Fibroblast of upper back skin (primary cell): Measurements from ENCODE around the gene NAGLU.

Source experiments
- DNase-seq: peaks from one replicate; pipeline ENCODE4 v3.0.0-alpha.2; 2013

Gene NAGLU

DNA sequence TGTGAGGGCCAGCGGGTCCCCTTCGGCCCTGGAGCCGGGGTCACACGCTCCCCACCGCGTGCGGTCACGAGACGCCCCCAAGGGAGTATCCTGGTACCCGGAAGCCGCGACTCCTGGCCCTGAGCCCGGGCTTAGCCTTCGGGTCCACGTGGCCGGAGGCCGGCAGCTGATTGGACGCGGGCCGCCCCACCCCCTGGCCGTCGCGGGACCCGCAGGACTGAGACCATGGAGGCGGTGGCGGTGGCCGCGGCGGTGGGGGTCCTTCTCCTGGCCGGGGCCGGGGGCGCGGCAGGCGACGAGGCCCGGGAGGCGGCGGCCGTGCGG, at the start of gene NAGLU:
TSS of gene NAGLU (plus strand) at position 194 of the 324 bp plus-strand sequence. CDS start at position 226, 32 bp downstream.
- peak; percentile 86 for DNase-seq

DNA sequence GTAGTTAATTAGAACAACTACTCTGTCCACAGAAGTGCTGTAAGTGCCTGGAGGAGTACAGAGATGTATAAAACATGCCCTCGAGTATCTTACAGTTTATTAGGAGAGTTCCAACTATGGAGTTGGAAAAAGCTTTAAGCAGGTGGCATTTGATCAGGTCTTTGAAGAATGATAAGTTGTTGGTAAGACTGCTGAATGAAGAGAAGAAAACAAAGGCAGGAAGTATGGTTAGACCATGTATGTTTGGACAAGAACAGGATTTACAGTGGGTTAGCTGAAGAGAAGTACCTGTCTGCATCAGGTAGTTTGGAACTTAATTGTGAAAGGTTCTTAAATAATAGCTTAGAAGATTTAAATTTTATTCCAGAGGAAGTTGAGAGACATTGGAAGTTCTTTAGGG, 48.0 kb upstream of the NAGLU start:
- no peak for DNase-seq

DNA sequence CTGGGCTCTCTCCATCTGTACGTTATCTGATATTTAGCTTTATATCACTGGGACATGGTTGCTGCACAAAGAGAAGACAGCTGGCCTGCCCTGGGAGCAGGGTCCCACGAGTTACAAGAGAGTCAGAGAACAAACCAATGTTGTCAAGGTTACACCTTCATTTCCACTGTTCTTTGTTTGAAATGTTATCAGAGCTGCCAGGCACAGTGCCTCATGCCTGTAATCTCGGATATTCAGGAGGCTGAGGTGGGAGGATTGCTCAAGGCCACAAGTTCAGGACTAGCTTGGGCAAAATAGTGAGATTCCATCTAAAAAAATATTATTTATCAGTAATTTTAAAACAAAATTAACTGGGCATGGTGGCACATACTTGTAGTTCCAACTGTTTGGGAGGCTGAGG, 42.7 kb upstream of the NAGLU start:
- no peak for DNase-seq

DNA sequence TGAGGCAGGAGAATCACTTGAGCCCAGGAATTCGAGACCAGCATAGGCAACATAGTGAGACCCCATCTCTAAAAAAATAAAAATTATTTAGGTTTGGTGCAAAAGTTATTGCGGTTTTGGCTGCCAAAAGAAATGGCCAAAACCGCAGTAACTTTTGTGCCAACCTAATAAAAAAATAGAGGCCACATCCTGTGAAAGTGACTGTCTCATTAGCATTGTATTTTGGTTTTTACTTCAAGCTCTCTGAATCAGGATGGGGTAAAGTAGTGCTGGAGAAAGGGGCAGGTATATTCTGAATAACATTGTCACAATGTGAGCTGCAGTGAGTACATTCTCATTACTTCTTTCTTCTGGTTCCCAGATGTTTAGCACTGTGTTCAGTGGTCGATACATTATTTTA, 41.4 kb upstream of the NAGLU start:
- no peak for DNase-seq

DNA sequence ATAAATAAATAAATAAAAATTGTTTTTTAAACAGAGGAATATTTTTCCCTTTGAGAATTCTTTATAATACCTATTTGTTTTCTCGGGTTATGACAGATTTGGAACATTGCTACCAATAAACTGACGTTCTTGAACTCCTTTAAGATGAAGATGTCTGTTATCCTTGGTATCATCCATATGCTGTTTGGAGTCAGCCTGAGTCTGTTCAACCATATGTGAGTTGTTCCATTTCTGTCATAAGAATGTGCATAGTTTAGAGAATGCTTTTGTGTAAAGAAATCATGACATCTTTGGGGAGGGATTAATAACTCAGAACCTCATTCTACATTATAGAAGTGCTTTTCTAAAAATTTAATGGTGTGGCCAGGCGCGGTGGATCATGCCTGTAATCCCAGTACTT, 37.2 kb upstream of the NAGLU start:
- DNase-seq = no peak

DNA sequence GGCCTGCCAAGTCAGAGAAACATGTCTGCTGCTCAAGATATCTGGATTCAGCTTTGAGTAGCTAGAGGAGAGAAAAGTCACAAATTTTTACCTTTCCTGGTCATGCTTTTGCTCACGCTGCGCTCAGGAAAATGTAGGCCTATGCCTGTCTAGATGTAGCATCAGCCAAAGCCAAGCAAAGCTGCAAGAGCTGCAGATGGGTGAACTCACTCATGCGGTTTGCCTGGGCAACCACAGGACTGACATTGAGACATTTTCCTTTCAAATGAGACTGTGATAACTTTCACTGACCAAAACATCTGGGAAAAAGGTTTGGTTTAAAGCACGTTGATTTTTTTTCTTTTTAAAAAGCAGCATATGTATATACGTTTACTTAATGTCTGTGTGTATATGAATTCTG, 34.0 kb upstream of the NAGLU start:
- no peak for DNase-seq

DNA sequence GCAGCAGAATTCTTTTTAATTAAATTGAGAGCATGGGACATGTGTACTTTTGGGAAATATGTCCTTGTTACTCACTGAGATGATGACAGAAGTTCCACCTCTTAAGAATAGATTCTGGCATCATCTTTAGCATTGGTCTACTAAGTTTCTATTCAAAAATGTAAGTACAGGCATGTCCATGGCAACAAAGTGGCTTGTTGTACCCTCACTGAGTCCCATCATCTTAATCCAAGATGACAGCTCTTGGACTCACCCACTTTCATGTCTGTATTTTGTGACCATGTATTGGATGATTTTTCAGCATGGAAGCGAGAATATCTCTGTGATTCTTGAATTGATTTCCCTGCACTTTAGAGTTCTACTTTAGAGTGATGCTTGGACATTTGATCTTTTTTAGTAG, 33.1 kb upstream of the NAGLU start:
- no peak for DNase-seq

DNA sequence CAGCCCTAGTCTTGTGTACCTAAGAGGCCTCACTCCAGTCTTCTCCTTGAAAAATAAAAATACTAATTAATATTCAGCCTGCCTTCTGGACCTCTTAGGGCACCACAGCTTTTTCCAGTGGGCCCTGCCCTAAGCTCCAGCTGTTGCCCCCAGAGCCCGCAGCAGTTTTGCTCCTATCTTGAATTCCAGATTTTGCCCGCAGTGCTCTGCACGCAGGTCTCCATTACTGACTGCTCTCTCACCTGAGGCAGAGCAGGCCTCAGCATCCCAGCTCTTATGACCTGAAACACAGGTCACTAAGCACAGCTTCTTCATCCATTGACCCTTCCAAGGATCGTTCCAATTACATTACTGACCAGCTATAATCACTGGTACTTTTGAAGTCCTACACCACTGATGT, 28.4 kb upstream of the NAGLU start:
- no peak for DNase-seq

DNA sequence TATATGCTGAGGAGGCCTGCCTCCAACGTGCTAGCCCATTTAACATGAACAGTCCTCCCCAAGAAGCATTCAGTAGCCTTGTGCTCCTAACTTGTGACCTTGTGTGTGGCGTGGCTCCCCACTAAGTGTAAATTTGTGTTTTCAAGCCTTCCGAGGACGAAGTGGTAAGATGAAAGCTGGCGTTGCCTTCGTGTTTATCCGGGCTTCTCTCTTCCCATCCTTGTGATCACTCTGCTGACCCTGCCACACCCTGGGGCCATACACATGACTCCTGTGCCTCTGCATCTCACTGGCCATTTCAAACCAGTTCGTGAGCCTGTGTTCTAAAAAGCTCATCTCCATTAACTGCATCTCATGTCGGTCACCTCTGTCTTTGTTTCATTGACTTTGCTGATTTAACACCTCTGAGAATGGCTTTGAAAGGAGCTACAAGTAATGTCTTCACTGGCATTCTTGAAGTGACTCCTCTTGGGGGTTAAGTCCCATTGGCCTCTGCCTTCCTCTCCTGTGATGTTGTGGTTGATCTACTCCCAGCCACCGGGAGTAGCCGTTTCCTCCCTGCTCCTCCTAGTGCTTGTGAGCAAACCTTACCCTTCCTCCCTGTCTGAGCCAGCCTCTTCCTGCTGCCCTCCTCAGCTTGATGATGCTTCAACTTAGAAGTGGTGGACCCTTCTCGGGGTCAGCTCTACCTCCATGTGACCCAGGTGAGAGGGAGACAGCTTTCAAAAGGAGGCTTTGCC, 27.4 kb upstream of the NAGLU start:
- no peak for DNase-seq

DNA sequence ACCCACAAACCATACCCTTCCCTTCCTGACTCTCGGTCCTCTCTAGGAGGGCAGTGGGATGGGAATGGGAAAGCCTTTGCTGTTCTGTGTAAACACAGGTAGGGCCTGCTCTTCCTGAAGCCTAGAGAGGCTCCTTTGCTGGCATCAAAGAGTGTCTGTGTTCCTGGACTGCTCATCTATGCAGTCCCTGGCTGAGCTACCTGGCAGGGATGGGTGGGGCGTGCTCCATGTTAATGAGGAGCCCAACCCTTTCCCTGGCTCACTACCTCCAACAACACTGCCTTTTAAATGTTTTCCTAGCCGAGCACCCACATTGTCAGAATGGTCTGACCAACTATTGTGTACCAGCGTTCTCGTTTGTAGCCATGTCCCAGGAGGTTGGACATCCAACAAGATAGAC, 26.6 kb upstream of the NAGLU start:
- no peak for DNase-seq

DNA sequence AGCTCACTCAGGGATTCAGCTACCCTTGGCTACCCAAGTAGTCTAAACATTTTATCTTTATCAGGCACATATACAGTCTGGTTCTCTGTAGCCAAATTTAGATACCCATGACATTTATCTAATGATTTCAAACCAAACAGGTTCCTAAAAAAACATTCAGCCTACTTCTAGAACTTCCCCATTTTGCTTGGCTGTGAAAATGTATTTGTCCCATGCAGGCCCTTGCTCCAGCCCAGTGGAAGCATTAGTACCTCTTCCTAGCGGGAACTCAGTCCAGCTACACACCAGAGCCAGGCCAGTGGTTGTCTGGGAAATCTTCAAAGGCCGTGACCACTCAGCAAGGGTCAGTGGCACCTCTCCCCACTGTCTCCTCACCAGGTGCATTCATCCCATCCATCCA, 26.2 kb upstream of the NAGLU start:
- DNase-seq = no peak

DNA sequence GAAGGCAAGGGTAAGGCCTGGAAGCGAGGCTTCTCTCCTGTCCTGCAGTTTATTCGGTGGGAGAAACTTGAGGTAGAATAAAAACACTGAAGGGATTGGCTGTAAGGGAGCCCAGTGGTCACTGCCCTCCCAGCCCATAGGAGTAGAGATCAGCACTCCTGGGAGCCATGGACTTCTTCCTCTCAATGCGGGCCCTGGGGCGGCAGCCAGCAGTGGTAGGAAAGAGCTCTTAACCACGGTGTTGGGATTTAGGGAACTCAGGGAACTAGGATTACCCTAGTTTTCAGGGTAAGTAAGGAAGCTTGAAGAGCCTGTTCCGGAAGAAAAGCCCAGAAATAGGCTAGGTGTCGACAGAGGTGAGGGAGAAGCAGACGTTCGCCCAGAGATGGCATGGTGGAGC, 23.8 kb upstream of the NAGLU start:
- DNase-seq = no peak

DNA sequence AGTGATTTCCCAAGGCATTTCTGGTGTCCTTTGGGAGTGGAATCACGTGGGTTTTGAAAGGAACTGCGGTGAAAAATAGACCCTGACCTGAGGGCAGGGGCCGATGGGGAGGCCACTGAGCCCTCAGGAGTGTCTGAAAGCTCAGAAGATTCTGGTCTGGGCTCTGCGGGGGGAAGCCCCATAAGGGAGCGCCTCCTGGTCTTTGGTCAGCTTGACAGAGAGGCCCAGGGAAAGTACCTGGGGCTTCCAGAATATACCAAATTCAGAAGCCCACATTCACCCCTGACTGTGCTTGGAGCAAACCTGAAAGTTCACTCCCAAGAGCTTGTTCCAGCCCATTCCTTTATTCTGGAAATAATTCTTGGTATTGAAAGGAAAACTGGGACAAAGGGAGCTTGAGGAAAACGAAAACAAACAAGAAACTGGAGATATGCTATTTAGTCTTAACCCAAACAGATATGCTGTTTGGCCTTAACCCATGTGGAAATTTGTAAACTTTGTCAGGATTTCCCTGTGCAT, 23.2 kb upstream of the NAGLU start:
- DNase-seq = no peak

DNA sequence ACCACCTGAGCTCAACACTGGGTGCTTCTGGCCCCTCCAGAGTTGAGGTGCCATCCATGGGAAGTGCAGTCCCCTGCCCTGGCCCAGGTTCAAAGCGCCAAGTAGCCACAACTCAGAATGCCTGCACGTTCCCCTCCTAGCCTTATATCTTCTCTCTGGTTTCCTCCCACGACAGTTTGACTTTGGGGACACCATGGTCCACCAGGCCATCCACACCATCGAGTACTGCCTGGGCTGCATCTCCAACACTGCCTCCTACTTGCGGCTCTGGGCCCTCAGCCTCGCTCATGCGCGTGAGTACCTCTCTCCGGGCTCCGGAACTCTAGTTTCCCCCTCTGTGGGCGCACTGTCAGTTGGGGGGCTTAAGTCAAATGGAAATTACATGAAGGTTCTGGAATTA, 22.4 kb upstream of the NAGLU start:
- no peak for DNase-seq

DNA sequence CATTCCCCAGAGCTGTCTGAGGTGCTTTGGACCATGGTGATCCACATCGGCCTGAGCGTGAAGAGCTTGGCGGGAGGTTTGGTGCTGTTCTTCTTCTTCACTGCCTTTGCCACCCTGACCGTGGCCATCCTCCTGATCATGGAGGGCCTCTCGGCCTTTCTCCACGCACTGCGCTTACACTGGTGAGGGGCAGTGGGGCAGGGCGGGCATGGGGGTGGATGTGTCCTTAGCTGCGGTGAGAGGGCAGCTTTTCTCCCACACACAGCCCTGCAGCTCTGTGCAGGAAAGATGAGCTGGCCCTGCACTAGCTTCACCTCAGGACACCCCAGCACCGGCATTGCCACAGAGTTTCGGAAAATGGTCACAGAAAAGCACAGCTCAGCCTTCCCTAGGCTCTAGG, 21.8 kb upstream of the NAGLU start:
- no peak for DNase-seq

DNA sequence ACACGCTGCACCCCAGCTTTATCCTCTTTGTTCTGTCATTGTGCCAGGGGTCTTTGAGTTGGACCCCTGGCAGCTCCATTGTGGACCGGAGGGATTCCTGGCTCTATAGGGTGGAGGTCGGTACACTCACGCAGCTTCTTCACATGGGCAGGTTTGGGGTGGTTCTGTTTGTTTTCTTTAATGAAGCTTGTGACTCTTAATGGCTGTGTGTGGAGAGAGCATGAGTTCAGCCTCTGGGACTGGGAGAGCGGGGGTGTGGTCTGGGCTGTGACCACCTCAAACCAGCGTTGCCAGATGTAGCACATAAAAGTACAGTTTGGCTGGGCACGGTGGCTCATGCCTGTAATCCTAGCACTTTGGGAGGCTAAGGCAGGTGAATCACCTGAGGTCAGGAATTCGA, 21.2 kb upstream of the NAGLU start:
- DNase-seq = no peak

DNA sequence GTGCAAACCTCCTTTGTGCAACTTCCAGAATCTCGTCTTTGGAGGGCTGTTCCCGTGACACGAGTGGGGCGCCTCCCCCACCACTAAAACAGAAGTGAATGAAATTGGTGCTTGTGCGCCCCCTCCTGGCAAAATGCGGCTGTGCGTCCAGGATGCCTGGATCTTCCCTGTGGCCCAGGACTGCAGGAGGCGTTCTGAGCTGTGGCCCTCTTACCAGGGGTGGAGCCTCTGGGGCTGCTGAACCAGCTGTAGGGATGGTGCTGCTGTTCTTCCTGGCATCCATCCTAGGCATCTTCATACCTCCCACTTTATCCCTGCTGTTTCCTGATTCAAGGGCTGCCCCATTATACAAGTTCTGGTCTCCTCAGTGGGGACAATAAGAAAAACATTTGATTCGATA, 18.5 kb upstream of the NAGLU start:
- DNase-seq = peak; percentile 95

DNA sequence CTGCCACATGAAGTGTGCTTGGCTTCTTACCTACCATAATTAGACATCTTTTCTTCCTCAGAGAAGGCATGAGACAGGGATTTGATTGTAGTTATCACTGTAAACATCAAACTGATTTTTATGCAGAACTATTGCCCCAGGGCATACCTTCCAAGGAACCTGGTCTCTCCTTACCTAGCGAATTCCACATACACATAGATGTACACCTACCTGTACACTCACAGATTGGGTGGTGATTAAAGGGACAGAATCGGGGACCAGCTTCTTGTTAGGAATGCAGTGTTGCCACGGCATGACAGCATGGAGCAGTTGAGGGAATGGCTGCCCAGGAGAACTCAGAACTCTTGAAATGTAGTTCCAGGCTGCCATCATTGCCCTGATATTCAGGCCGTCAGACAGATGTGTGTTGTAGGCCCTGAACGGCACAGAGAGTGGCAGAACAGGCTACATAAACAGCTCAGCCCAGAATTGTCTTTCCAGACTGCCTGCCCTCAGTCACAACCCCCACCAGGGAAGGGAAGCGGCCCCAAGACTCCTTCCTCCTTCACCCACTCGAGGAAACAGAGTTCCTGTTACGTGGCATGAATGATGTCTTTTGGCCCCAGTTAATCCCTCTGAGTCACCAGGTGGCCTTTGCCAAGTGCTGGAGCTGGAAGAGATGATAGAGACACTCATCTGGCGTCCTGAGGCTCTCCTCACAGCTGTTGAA, 17.8 kb upstream of the NAGLU start:
- DNase-seq = peak; percentile 99

DNA sequence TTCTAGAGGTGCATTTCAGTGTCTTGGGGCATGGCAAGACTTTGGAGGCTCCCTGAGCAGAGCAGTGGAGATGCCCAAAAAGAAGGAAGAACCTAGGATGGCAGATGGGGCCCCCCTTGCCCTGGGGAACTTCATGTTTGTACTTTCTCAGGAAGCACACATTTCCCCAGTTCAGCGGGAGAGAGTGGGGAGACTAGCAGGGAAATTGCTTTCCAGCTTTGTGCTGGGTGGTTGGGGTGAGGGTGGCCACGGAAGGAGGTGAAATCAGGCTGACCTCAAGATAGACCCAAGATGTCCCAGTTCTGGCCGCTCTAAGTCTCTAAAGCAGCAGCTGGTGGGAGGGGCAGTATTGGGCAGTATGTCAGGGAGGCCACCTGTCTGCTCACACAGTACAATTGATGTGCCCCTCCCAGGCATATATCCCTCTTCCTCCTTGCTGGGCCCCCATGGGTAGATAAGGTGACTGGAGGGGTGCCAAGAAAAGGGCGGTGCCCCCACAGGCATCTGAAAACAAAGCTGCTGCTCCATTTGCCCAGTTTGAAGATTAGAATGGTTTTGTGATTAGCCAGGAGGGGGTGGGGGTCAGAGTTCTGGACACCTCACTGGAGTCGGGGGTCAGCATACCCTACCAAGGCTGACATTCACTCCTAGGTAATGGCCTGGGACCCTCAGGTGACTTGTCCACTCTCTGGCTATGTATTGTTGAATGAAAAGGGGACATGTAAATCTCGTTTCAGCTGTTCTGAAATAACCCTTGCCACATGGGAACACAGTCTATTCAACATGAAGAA, 17.1 kb upstream of the NAGLU start:
- peak; percentile 44 for DNase-seq

DNA sequence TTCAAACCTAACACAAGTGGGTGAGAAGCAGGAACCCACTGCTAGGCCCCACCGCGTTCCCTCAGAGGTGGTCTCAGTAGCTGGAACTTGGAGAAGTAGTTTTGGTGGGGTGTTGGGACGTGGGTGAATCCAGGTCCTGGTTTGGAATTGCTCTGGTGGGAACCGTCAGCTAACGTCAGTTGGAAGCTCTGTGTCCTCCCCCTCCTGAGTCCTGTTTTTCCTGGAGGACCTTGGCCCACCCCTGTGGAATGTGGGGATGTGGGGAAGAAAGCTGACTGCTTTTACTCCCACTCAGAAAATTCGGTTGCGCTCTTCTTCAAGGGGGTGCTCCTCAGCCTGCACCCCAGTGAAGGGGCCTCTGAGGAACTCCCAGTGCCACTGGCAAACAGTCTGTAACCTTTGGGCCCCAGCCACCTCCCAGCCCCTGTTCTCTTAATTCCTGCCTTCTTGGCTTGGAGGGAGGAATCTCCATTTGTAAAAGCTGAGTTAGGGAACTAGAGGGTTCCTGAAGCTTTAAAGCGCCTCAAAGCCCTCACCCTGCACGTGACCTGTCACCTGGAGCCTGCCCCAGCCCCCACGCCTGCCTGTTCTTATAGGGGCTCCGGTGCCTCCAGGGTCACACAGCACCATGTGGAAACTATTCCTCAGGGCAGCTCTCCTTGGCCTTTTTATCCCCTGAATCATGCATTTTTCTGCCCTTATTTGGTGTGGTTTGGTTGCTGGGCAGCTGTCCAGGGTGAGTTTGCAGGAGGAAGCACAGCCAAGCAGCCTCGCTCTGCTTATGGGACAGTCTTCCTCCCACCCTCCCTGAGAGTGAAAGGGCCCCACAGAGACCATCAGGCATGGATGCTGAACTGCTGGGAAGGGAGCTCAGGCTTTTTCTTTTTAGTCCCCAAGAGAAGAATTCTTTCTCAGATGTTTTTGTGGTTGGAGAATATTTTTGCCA, 16.2 kb upstream of the NAGLU start:
- peak; percentile 100 for DNase-seq

DNA sequence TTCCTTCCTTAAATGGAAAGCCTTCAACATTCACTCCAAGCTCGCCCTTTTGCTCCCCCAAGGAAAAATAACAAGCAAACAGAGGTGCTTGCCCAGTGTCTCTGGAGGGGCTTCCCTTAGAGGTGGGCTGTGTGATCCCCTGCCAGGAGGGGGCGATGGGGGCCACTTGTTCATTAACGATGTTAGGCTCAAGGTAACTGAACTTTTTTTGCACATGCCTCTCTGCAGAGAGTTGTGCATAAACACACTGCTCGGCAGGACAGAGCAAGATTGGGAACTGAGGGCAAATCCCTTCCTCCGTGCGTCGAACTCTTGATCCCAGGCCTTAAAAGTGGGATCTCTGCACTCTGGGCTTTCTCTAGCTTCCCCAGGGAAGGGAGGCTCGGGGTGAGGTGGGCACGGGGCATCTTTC, 15.5 kb upstream of the NAGLU start:
- DNase-seq = no peak

DNA sequence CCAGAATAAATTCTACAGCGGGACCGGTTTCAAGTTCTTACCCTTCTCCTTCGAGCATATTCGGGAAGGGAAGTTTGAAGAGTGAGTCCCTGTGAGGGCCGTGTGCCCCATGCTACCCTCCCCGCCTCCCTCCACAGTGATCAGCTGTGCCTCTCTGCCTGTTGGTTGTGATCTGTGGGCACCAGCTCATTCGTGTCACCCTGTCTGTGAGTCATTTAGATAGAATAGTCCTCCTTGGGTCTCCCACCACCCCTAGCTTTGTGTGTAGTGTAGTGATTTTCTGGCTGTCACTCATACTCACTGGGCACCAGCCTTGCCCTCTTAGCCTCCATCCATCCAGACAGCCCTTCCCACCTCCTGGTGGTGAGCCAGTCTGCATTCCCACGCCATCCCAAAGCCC, 15.0 kb upstream of the NAGLU start:
- DNase-seq = peak; percentile 15
